Measurements from ENCODE around the gene MAPK6. TPM values are rescaled to one million over a fixed set of nuclear protein-coding genes. Genes with fewer than 3 reads are reported as not detected.
A peak's percentile ranks its signal among the peaks of the same experiment; 100 is the strongest.

MAPK6 gene
- total and polyA plus RNA-seq, 9 of the 15 experiments (the other 6 are each of a cell fraction or from before 2014, with no cell fraction given), result 28.5 to 97.1 (median 74.0) TPM

- TF ChIP-seq GABPA (tag; conservative IDR thresholded peaks at IDR 0.05; ENCODE audit: low read depth) (peak; percentile 78), KDM4B (IDR thresholded peaks at IDR 0.05; ENCODE audit: borderline replicate concordance in 2 of 2, low read depth in 1 of 2) (0 out of 4 replicates have a peak, but pooled peaks of 1 of the 2 experiments have one; percentile 36), ETV5 (CRISPR knock-in tag; IDR thresholded peaks at IDR 0.05; ENCODE audit: low read depth) (peak; percentile 68; the same call in 1 of the 2 replicates), SAP30 (IDR thresholded peaks at IDR 0.05; ENCODE audit: borderline replicate concordance, insufficient read depth, low read depth, low read length, poor library complexity, severe bottlenecking) (peak; percentile 61), POLR2B (IDR thresholded peaks at IDR 0.05; ENCODE audit: low read depth, partially characterized antibody) (peak; percentile 84), CREM (IDR thresholded peaks at IDR 0.05; ENCODE audit: low read depth) (peak; percentile 80), ZNF740 (CRISPR knock-in tag; IDR thresholded peaks at IDR 0.05) (peak; percentile 68; the same call in 1 of the 2 replicates), ZNF740 (tag; IDR thresholded peaks at IDR 0.05) (no peak), LCOR (CRISPR knock-in tag; IDR thresholded peaks at IDR 0.05) (no peak), ELF1 (tag; IDR thresholded peaks at IDR 0.05) (peak; percentile 71; the same call in 1 of the 2 replicates), REST (IDR thresholded peaks at IDR 0.05; ENCODE audit: borderline replicate concordance) (no peak), REST (CRISPR knock-in tag; IDR thresholded peaks at IDR 0.05; ENCODE audit: low read depth) (peak; percentile 74; the same call in 1 of the 2 replicates), EP400 (IDR thresholded peaks at IDR 0.05) (peak; percentile 94), ZNF511 (CRISPR knock-in tag; IDR thresholded peaks at IDR 0.05) (0 out of 2 replicates have a peak, but pooled peaks have one; percentile 30), SUPT5H (IDR thresholded peaks at IDR 0.05) (peak; percentile 94), ZNF121 (CRISPR knock-in tag; conservative IDR thresholded peaks at IDR 0.05) (no peak), ETV1 (tag; conservative IDR thresholded peaks at IDR 0.05; ENCODE audit: low read depth) (peak; percentile 77), CBX8 (IDR thresholded peaks at IDR 0.05; ENCODE audit: borderline replicate concordance, extremely low read depth, low read depth, low read length, poor library complexity, severe bottlenecking) (no peak)
Measured at GRCh38 chr15:51971375-51972133, 47.5 kb upstream of the MAPK6 start, which contains the start of gene LEO1 (continued).

All from K562 (cell line).